ENCODE measurements around the gene GPATCH8. TPM values are rescaled to one million over a fixed set of nuclear protein-coding genes. Genes with fewer than 3 reads are reported as not detected.

GPATCH8 gene
- total and polyA plus RNA-seq, 2 of the 8 experiments (the other 6 are each of a cell fraction or from before 2014, with no cell fraction given), result 20.5 to 58.1 TPM

- Histone ChIP-seq H3K56ac (replicated peaks; ENCODE audit: insufficient read length, low read depth, low read length) (no peak overlapping the region), H2BK20ac (ENCODE audit: low read length) (no peak overlapping the region), H3K23ac (ENCODE audit: insufficient read length) (no peak overlapping the region), H3K14ac (ENCODE audit: insufficient read length) (no peak overlapping the region), H2BK15ac (ENCODE audit: low read length) (no peak overlapping the region), H3K18ac (ENCODE audit: extremely low read depth, low read length) (no peak overlapping the region), H3K27me3 (replicated peaks in 1 of 4; ENCODE audit: control insufficient read depth in 3 of 4, extremely low read depth in 1 of 4, insufficient read depth in 3 of 4, low read length in 3 of 4) (no peaks in the 10 kb centered on the region), H3K27ac (ENCODE audit: low read depth, low read length) (no peak overlapping the region), H3K9ac (replicated peaks in 1 of 4; ENCODE audit: extremely low read depth in 1 of 4, low read depth in 3 of 4, low read length in 3 of 4) (no peak overlapping the region), H3K4ac (replicated peaks; ENCODE audit: insufficient read length, low read depth, low read length) (no peak overlapping the region), H3K79me1 (ENCODE audit: low read depth, low read length) (no peaks in the 10 kb centered on the region; the same call in 1 of the 2 replicates), H3K23me2 (ENCODE audit: low read depth, low read length) (no peaks in the 10 kb centered on the region), H3K9me3 (ENCODE audit: insufficient read depth in 2 of 2, low read depth in 1 of 2, low read length in 1 of 2) (no peaks in the 10 kb centered on the region), H3K4me1 (replicated peaks in 1 of 4; ENCODE audit: control insufficient read depth in 3 of 4, insufficient read depth in 4 of 4, low read length in 3 of 4) (no peaks in the 10 kb centered on the region), H4K8ac (ENCODE audit: extremely low read depth, insufficient read depth, low read length) (no peak overlapping the region), H3K4me3 (ENCODE audit: extremely low read depth in 1 of 4, insufficient read depth in 2 of 4, low read depth in 3 of 4, low read length in 4 of 4) (no peak overlapping the region), H4K91ac (replicated peaks; ENCODE audit: insufficient read length, low read length) (no peak overlapping the region), H2BK12ac (ENCODE audit: low read depth, low read length) (no peak overlapping the region), H3K4me2 (ENCODE audit: insufficient read depth in 1 of 2, low read depth in 2 of 2, low read length in 2 of 2) (no peak overlapping the region), H2AK5ac (ENCODE audit: low read depth, low read length) (no peak overlapping the region), H3K79me2 (ENCODE audit: control insufficient read depth in 1 of 2, insufficient read depth in 2 of 2, low read length in 2 of 2) (peaks cover 0 to 4% of the 10 kb centered on the region in 2 experiments; a peak in 2 of 4 replicates), H4K20me1 (replicated peaks in 1 of 2; ENCODE audit: control insufficient read depth in 1 of 2, insufficient read depth in 2 of 2, low read length in 2 of 2) (peaks cover 0 to 4% of the 10 kb centered on the region in 2 experiments), H2BK120ac (replicated peaks; ENCODE audit: low read depth, low read length) (no peak overlapping the region), H4K5ac (ENCODE audit: insufficient read length, low read depth, low read length) (no peak overlapping the region), H2BK5ac (ENCODE audit: low read depth, low read length) (no peak overlapping the region), H2AFZ (ENCODE audit: low read length) (no peak overlapping the region), H3K36me3 (ENCODE audit: control insufficient read depth in 2 of 4, insufficient read depth in 4 of 4, low read length in 3 of 4) (no peaks in the 10 kb centered on the region)
- WGBS, 2 experiments (ENCODE audit: extremely low coverage in 1 of 2, insufficient coverage in 1 of 2, insufficient read length in 1 of 2, insufficient replicate concordance in 2 of 2, low coverage in 1 of 2, low lambda C conversion rate in 2 of 2, missing lambda C conversion rate in 1 of 2), result 87% methylated on average over 7 of the region's 8 CpGs; no CpG with 5 or more reads in 1 of the 2 experiments
- ChIA-PET POLR2A (ENCODE audit: partially characterized antibody) (interaction anchor here (1.6 kb wide), 1 partner anchor 23 kb away, joined by 3 read pairs; no protein-coding TSS in a partner anchor), CTCF (ENCODE audit: partially characterized antibody) (interaction anchor here (1.1 kb wide), 1 partner anchor 25 kb away, joined by 3 read pairs; no protein-coding TSS in a partner anchor)
- TF ChIP-seq SP2 (IDR thresholded peaks at IDR 0.05; ENCODE audit: low read length) (no peak), JUN (IDR thresholded peaks at IDR 0.05; ENCODE audit: low read depth, low read length) (no peak), CEBPB (IDR thresholded peaks at IDR 0.05; ENCODE audit: low read depth, low read length) (no peak), RBBP5 (IDR thresholded peaks at IDR 0.05; ENCODE audit: borderline replicate concordance, low read depth, low read length) (no peak), SP1 (IDR thresholded peaks at IDR 0.05; ENCODE audit: low read depth, low read length) (no peak), CBX5 (IDR thresholded peaks at IDR 0.05; ENCODE audit: low read depth, low read length) (no peak), RFX5 (IDR thresholded peaks at IDR 0.05; ENCODE audit: borderline replicate concordance, low read depth, low read length) (no peak), USF2 (IDR thresholded peaks at IDR 0.05; ENCODE audit: low read length) (no peak), SIN3A (conservative IDR thresholded peaks at IDR 0.05 in 1 of 2, IDR thresholded peaks at IDR 0.05 in 1 of 2; ENCODE audit: low read depth in 1 of 2, low read length in 2 of 2) (no peak), NANOG (IDR thresholded peaks at IDR 0.05; ENCODE audit: insufficient read depth, low read depth, low read length, poor library complexity, severe bottlenecking) (no peak), RAD21 (IDR thresholded peaks at IDR 0.05 in 1 of 2, conservative IDR thresholded peaks at IDR 0.05 in 1 of 2; ENCODE audit: low read depth in 2 of 2, low read length in 2 of 2) (no peak), PHF8 (conservative IDR thresholded peaks at IDR 0.05; ENCODE audit: low read depth, low read length) (no peak)
- DNase-seq (ENCODE audit: low read depth in 1 of 2, low spot score in 2 of 2) (no peak), FAIRE-seq (no peak)
Measured at GRCh38 chr17:44451832-44452231, 51.4 kb downstream of the GPATCH8 start.

All from H1 (cell line).